PC-9 (cell line): ENCODE measurements around the gene ARHGAP30. TPM values are rescaled to one million over a fixed set of nuclear protein-coding genes. Genes with fewer than 3 reads are reported as not detected.

Experiments used
- BruUV-seq: library from RNA; stranded (reverse); fragments of 400-500 nt; replicated peaks from 2 replicates; lab custom pipeline; 2021; lab: Mats Ljungman, UMichigan
- CTCF ChIA-PET: fragments of 300-600 bp; sonication (Branson Sonifier 250); formaldehyde crosslinking; loops from one replicate; lab custom pipeline; 2022; ENCODE audit warnings: antibody characterized with exemption; lab: Charles Lee
- POLR2A ChIA-PET: fragments of 300-600 bp; sonication (Branson Sonifier 250); formaldehyde crosslinking; loops from one replicate; lab custom pipeline; 2022; ENCODE audit warnings: antibody characterized with exemption; ENCODE audit not compliant: unreplicated experiment; lab: Charles Lee
- DNase-seq, 2 experiments: peaks; one replicate each; pipeline versions ENCODE4 v3.0.0 to v3.0.0-alpha.2; 2015 to 2022; ENCODE audit warnings: mixed read lengths in 1 of 2
- H2AFZ ChIP-seq: fragments of 200-600 bp; sonication (generic); 2 replicates; pipeline ENCODE4 v1.8.1; 2017; ENCODE audit warnings: antibody characterized with exemption
- H3F3A ChIP-seq: fragments of 200-600 bp; sonication (generic); 2 replicates; pipeline ENCODE4 v1.8.1; 2017; ENCODE audit warnings: antibody characterized with exemption, mild to moderate bottlenecking, low read depth; ENCODE audit not compliant: insufficient read depth
- H3K27ac ChIP-seq: fragments of 200-600 bp; sonication (generic); 2 replicates; pipeline ENCODE4 v1.6.1; 2016; ENCODE audit warnings: mixed run types
- H3K27me3 ChIP-seq: fragments of 200-600 bp; sonication (generic); 2 replicates; pipeline ENCODE4 v1.6.1; 2016; ENCODE audit warnings: low read depth, mixed run types; ENCODE audit not compliant: insufficient read depth
- H3K36me3 ChIP-seq: fragments of 200-600 bp; sonication (generic); 2 replicates; pipeline ENCODE4 v1.6.1; 2016; ENCODE audit warnings: low read depth, mixed run types
- H3K4me1 ChIP-seq: fragments of 200-600 bp; sonication (generic); replicated peaks from 2 replicates; pipeline ENCODE4 v1.6.1; 2016; ENCODE audit warnings: mixed run types; ENCODE audit not compliant: insufficient read depth
- H3K4me2 ChIP-seq: fragments of 200-600 bp; sonication (generic); 2 replicates; pipeline ENCODE4 v1.6.1; 2017; ENCODE audit warnings: mixed run types
- H3K4me3 ChIP-seq: fragments of 200-600 bp; sonication (generic); 2 replicates; pipeline ENCODE4 v1.6.1; 2016; ENCODE audit warnings: mixed run types
- H3K79me2 ChIP-seq: fragments of 200-600 bp; sonication (generic); 2 replicates; pipeline ENCODE4 v1.6.1; 2017; ENCODE audit warnings: low read depth, mixed run types
- H3K9me2 ChIP-seq: fragments of 200-600 bp; sonication (generic); 2 replicates; pipeline ENCODE4 v1.8.1; 2017; ENCODE audit warnings: mild to moderate bottlenecking; ENCODE audit not compliant: insufficient read depth
- H3K9me3 ChIP-seq: fragments of 200-600 bp; sonication (generic); 2 replicates; pipeline ENCODE4 v1.8.1; 2016; ENCODE audit warnings: low read depth; ENCODE audit not compliant: insufficient read depth
- H4K20me1 ChIP-seq: fragments of 200-600 bp; sonication (generic); 2 replicates; pipeline ENCODE4 v1.8.1; 2017; ENCODE audit not compliant: insufficient read depth
- CTCF ChIP-seq: fragments of 200-600 bp; sonication (generic); conservative IDR thresholded peaks from 2 replicates; pipeline ENCODE4 v1.6.1; 2017; ENCODE audit warnings: mixed run types, antibody characterized with exemption, mild to moderate bottlenecking, moderate library complexity
- EZH2 ChIP-seq: fragments of 200-600 bp; sonication (generic); IDR thresholded peaks from 2 replicates; pipeline ENCODE4 v1.8.0; 2017; ENCODE audit warnings: antibody characterized with exemption, low read depth
- intact Hi-C: fragments of 100-400 bp; cut with micrococcal nuclease; formaldehyde crosslinking; loops from one replicate; pipeline ENCODE4 v1.10.0; 2022; ENCODE audit not compliant: unreplicated experiment
- total RNA-seq: library from RNA; stranded (reverse); gene quantifications from 2 replicates; pipeline ENCODE4 v1.2.3, GENCODE V29; 2021

ARHGAP30 gene
- total RNA-seq, 1 experiment from 2014 or later, result 0.46 TPM

DNA sequence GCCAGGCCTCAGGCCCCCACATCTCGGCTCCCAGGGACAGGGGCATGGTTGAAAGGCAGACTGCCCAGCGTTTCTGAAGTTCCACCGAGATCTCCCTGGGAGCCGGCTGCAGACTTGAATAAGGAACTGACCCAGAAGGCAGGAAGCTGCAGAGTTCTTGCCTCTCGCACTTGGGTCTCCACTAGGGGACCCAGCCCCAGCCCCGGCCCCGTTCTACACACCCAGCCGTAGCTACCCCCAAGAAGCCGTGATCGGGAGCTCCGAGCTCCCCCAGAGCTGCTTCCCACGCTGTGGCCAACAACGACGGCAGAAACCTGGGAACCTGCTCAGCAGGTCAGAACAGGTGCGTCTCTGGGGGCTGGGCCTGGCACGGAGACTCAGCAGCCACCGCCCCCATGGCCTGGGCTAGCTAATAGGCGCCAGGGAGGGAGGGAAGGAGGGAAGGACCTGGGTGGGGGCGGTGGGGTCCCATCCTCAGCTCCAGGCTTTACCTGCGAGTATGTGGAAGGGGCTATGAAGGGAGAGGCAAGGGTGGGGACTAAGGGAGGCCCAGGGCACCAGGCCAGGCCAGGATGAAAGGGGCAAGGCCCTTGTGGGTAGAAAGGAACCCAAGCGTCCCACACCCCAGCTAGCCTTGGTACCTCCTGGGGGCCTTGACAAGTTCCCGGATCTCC lies 19.7 kb upstream of the ARHGAP30 start, which contains the start of gene NECTIN4:
NECTIN4 (minus strand) TSS at position 308 of the 674 bp plus-strand sequence; CDS start at position 46, 262 bp downstream.
- TF ChIP-seq CTCF (no peak), EZH2 (no peak)
- peaks cover 90% of the 10 kb centered on the region for H3K4me1 ChIP-seq
- H3F3A ChIP-seq, result peaks cover 22% of the 10 kb centered on the region
- H2AFZ ChIP-seq, result peak within 1 kb of the TSS; percentile 40; the same call in 1 of the 2 replicates
- no peaks in the 10 kb centered on the region for H3K9me2 ChIP-seq
- H3K4me3 ChIP-seq, result peak within 1 kb of the TSS; percentile 61
- ChIA-PET CTCF (interaction anchor here (0.6 to 0.8 kb wide), 3 partner anchors 47 to 97 kb away, joined by 3 to 6 read pairs (median 3); partner anchors contain the start of gene F11R), POLR2A (interaction anchor here (0.6 kb wide), 2 partner anchors 18 to 68 kb away, joined by 3 to 7 read pairs; partner anchors contain the start of gene F11R)
- no peaks in the 10 kb centered on the region for H4K20me1 ChIP-seq
- intact Hi-C loops, result no loop called here
- peak within 1 kb of the TSS; percentile 92 for H3K4me2 ChIP-seq
- peak; percentile 78 to 81 for DNase-seq
- peak within 1 kb of the TSS; percentile 86 for H3K27ac ChIP-seq
- no peaks in the 10 kb centered on the region for H3K36me3 ChIP-seq
- no peaks in the 10 kb centered on the region for H3K27me3 ChIP-seq
- BruUV-seq, result no TSS peak
- H3K79me2 ChIP-seq, result peaks cover 41% of the 10 kb centered on the region
- H3K9me3 ChIP-seq, result no peaks in the 10 kb centered on the region

- H2AFZ ChIP-seq, result no peak overlapping the region
- H3K4me3 ChIP-seq, result peak overlapping the region; percentile 61
- H4K20me1 ChIP-seq, result no peaks in the 10 kb centered on the region
- ChIA-PET POLR2A (no interaction called here), CTCF (interaction anchor here (0.5 kb wide), 1 partner anchor 39 kb away, joined by 13 read pairs; no protein-coding TSS in a partner anchor)
- H3K9me2 ChIP-seq, result no peaks in the 10 kb centered on the region
- H3K27ac ChIP-seq, result peak overlapping the region; percentile 86
- H3K36me3 ChIP-seq, result no peaks in the 10 kb centered on the region
- H3K27me3 ChIP-seq, result no peaks in the 10 kb centered on the region
- peak overlapping the region; percentile 92 for H3K4me2 ChIP-seq
- intact Hi-C loops, result no loop called here
- no TSS peak for BruUV-seq
- H3K79me2 ChIP-seq, result peaks cover 47% of the 10 kb centered on the region
- peak; percentile 47 to 75 for DNase-seq
- H3K9me3 ChIP-seq, result no peaks in the 10 kb centered on the region
- H3K4me1 ChIP-seq, result peaks cover 96% of the 10 kb centered on the region
- H3F3A ChIP-seq, result peaks cover 29% of the 10 kb centered on the region
- TF ChIP-seq CTCF (no peak), EZH2 (no peak)
Observed at GRCh38 chr1:161088587-161089110, 19.0 kb upstream of the ARHGAP30 start.

DNA sequence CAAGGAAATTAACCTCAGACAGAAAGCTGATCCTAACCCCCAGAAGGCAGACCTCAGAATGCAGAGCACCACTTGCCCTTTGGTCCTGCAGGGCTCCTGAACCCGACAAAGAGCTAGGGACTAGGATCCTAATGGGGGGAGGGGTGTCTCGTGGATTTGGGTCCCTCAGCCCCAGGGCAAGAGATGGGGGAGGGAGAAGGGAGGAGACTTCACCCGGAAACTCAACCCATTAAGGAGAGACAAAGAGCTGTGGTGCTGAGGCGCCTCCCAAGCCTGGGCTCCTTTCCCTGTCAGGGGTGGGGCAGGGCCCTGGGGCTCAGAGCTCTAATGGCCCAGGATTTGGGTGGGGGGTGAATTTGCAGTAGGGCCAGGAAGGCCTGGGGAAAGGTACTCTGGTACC lies 16.8 kb upstream of the ARHGAP30 start:
- H3F3A ChIP-seq, result peaks cover 37% of the 10 kb centered on the region; the same call in 1 of the 2 replicates
- TF ChIP-seq EZH2, result no peak
- no peak for TF ChIP-seq CTCF
- no peaks in the 10 kb centered on the region for H3K9me3 ChIP-seq
- peak overlapping the region; percentile 34 for H3K27ac ChIP-seq
- H3K4me2 ChIP-seq, result peak overlapping the region; percentile 92
- H3K27me3 ChIP-seq, result no peaks in the 10 kb centered on the region
- peak overlapping the region; percentile 7; the same call in 1 of the 2 replicates for H3K4me3 ChIP-seq
- H3K4me1 ChIP-seq, result peaks cover 94% of the 10 kb centered on the region
- POLR2A ChIA-PET, result interaction anchor here (0.5 kb wide), 1 partner anchor 371 kb away, joined by 3 read pairs; no protein-coding TSS in a partner anchor
- no peak overlapping the region for H2AFZ ChIP-seq
- no peaks in the 10 kb centered on the region for H3K9me2 ChIP-seq
- H4K20me1 ChIP-seq, result no peaks in the 10 kb centered on the region
- intact Hi-C loops, result no loop called here
- no peak for DNase-seq
- BruUV-seq, result no TSS peak
- no peaks in the 10 kb centered on the region for H3K36me3 ChIP-seq
- CTCF ChIA-PET, result no interaction called here
- H3K79me2 ChIP-seq, result peaks cover 56% of the 10 kb centered on the region
